ENCODE measurements around the gene HOXB5. TPM values are rescaled to one million over a fixed set of nuclear protein-coding genes. Genes with fewer than 3 reads are reported as not detected.

Gene HOXB5
- total RNA-seq, 1 experiment from 2014 or later, result 19.8 TPM

DNA sequence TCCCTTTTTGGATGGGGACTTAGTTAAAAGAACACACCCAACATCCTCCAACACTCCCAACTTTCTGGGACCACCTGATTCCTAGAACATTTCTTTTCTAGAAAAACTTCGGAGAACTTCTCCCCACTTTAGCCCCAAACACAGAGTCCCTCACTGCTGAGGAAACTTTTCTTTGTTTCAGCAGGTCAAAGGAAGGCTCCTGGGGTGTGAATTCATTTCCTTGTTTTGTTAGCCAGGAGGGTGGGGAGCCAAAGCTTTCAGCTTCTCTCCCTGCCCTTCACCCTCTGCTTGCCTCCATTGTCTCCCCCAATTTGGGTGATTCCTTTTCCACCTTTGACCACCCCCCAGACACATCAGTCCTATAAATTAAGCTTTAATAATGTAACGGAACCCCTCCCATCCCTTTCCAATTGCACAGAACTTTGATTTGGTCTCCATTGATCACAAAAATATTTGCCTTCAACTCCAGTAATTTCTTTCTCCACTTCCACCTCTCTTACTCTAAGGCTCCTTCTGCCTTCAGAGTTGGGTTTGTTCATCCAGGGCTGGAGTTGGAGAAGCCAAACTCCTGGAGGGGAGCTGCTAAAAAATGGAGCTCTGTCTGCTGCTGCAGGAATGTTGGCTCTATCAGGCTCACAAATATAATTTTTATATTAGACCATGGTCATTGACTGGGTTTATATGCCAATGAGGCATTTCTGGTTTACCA is 25.8 kb downstream of the HOXB5 start:
- POLR2A ChIA-PET, result no interaction called here
- Histone ChIP-seq H3K4me1 (ENCODE audit: control insufficient read depth in 1 of 2, insufficient read depth in 2 of 2, low read length in 2 of 2) (no peaks in the 10 kb centered on the region), H3K36me3 (ENCODE audit: control insufficient read depth in 1 of 2, insufficient read depth in 2 of 2, low read length in 2 of 2) (no peaks in the 10 kb centered on the region; a peak in 1 of 4 replicates), H3K9me3 (ENCODE audit: control insufficient read depth in 1 of 2, insufficient read depth in 1 of 2, low read depth in 1 of 2, low read length in 2 of 2) (no peaks in the 10 kb centered on the region), H3K27ac (ENCODE audit: low read depth, low read length) (no peak overlapping the region), H4K20me1 (ENCODE audit: insufficient read depth) (no peaks in the 10 kb centered on the region), H2AFZ (ENCODE audit: low read depth, low read length, poor library complexity, severe bottlenecking) (no peak overlapping the region), H3K9me2 (ENCODE audit: insufficient read depth) (no peaks in the 10 kb centered on the region), H3K9ac (ENCODE audit: low read length) (no peak overlapping the region), H3K4me3 (replicated peaks in 1 of 2; ENCODE audit: low read depth in 1 of 2, low read length in 2 of 2) (no peak overlapping the region), H3K4me2 (ENCODE audit: low read length) (no peak overlapping the region), H3K27me3 (ENCODE audit: insufficient read depth, low read length) (no peaks in the 10 kb centered on the region), H3K79me2 (ENCODE audit: insufficient read depth, low read length) (peaks cover 53% of the 10 kb centered on the region)
- BruUV-seq (replicated peaks), result no TSS peak
- no peak for ATAC-seq
- intact Hi-C loops (cut with micrococcal nuclease), result no loop called here
- RAD21 ChIA-PET (ENCODE audit: low non-redundant PET in 1 of 2, low total read pairs in 2 of 2, uncharacterized antibody in 2 of 2, unreplicated experiment in 2 of 2), result no interaction called here
- CTCF ChIA-PET, result no interaction called here
- TF ChIP-seq SIN3A (IDR thresholded peaks at IDR 0.05; ENCODE audit: low read depth) (no peak), SP1 (IDR thresholded peaks at IDR 0.05; ENCODE audit: low read depth) (no peak), EGR1 (IDR thresholded peaks at IDR 0.05; ENCODE audit: low read depth) (no peak), CBX3 (IDR thresholded peaks at IDR 0.05; ENCODE audit: low read depth) (no peak), ELF1 (IDR thresholded peaks at IDR 0.05; ENCODE audit: borderline replicate concordance, low read depth) (no peak), FOSL1 (IDR thresholded peaks at IDR 0.05; ENCODE audit: low read depth) (no peak), ZNF274 (IDR thresholded peaks at IDR 0.05; ENCODE audit: low read depth, low read length) (no peak), POLR2A (IDR thresholded peaks at IDR 0.05; ENCODE audit: borderline replicate concordance, extremely low read depth, insufficient read depth, insufficient read length) (no peak), SRF (IDR thresholded peaks at IDR 0.05; ENCODE audit: low read depth) (no peak), TCF7L2 (IDR thresholded peaks at IDR 0.05; ENCODE audit: borderline replicate concordance, extremely low read depth, insufficient read depth, insufficient read length) (no peak), POLR2AphosphoS5 (IDR thresholded peaks at IDR 0.05; ENCODE audit: low read depth, low read length) (no peak), EZH2phosphoT487 (IDR thresholded peaks at IDR 0.05; ENCODE audit: borderline replicate concordance) (no peak), ZFX (IDR thresholded peaks at IDR 0.05) (no peak), EZH2 (IDR thresholded peaks at IDR 0.05) (no peak), JUND (IDR thresholded peaks at IDR 0.05) (no peak), YY1 (IDR thresholded peaks at IDR 0.05; ENCODE audit: extremely low read depth, insufficient replicate concordance, low read depth, low read length) (no peak)
- TF ChIP-seq, protein P1, sequence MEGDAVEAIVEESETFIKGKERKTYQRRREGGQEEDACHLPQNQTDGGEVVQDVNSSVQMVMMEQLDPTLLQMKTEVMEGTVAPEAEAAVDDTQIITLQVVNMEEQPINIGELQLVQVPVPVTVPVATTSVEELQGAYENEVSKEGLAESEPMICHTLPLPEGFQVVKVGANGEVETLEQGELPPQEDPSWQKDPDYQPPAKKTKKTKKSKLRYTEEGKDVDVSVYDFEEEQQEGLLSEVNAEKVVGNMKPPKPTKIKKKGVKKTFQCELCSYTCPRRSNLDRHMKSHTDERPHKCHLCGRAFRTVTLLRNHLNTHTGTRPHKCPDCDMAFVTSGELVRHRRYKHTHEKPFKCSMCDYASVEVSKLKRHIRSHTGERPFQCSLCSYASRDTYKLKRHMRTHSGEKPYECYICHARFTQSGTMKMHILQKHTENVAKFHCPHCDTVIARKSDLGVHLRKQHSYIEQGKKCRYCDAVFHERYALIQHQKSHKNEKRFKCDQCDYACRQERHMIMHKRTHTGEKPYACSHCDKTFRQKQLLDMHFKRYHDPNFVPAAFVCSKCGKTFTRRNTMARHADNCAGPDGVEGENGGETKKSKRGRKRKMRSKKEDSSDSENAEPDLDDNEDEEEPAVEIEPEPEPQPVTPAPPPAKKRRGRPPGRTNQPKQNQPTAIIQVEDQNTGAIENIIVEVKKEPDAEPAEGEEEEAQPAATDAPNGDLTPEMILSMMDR (IDR thresholded peaks at IDR 0.05 in 2 of 3, conservative IDR thresholded peaks at IDR 0.05 in 1 of 3; ENCODE audit: borderline replicate concordance in 1 of 3, insufficient read depth in 1 of 3, low read depth in 2 of 3, low read length in 2 of 3), result no peak
- TF ChIP-seq, protein P2, sequence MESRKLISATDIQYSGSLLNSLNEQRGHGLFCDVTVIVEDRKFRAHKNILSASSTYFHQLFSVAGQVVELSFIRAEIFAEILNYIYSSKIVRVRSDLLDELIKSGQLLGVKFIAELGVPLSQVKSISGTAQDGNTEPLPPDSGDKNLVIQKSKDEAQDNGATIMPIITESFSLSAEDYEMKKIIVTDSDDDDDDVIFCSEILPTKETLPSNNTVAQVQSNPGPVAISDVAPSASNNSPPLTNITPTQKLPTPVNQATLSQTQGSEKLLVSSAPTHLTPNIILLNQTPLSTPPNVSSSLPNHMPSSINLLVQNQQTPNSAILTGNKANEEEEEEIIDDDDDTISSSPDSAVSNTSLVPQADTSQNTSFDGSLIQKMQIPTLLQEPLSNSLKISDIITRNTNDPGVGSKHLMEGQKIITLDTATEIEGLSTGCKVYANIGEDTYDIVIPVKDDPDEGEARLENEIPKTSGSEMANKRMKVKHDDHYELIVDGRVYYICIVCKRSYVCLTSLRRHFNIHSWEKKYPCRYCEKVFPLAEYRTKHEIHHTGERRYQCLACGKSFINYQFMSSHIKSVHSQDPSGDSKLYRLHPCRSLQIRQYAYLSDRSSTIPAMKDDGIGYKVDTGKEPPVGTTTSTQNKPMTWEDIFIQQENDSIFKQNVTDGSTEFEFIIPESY (IDR thresholded peaks at IDR 0.05; ENCODE audit: extremely low read depth, insufficient replicate concordance, low read length), result no peak
- TF ChIP-seq, protein P3, sequence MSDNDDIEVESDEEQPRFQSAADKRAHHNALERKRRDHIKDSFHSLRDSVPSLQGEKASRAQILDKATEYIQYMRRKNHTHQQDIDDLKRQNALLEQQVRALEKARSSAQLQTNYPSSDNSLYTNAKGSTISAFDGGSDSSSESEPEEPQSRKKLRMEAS (IDR thresholded peaks at IDR 0.05), result no peak
- TF ChIP-seq, protein P4, sequence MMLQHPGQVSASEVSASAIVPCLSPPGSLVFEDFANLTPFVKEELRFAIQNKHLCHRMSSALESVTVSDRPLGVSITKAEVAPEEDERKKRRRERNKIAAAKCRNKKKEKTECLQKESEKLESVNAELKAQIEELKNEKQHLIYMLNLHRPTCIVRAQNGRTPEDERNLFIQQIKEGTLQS (IDR thresholded peaks at IDR 0.05), result no peak
- no peak for DNase-seq (ENCODE audit: low read depth, low spot score)

Measured in HCT116 (cell line).